ENCODE measurements around the gene ACVRL1. TPM values are rescaled to one million over a fixed set of nuclear protein-coding genes. Genes with fewer than 3 reads are reported as not detected.
A peak's percentile ranks its signal among the peaks of the same experiment; 100 is the strongest.

ACVRL1 gene
- total RNA-seq, 5 donors from 2014 or later (not counting 1 experiment from before 2014, with no cell fraction given), result 0.16 to 0.58 (median 0.23) TPM; not detected in 2

DNA sequence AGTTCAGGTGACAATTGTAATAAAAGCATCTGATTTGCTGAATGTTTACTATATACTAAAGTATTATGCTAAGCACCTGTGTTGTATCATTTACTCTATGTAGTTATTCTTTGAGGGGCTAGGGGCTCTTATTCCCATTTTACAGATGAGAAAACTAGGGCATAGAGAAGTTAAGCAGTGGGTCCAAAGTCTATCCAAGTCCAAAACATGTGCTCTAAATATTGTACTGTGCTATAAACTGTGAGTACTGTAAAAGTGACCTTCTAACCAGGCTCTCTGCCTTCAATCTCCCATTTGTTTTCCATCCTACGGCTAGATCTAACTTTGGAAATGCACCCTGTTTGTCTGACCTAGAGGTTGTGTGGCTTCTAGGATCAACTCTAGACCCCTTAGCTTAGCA lies 53.2 kb downstream of the ACVRL1 start:
- no peak for ATAC-seq (replicated peaks in 1 of 4)
- Histone ChIP-seq H3K4me3 (ENCODE audit: control insufficient read depth in 1 of 2, extremely low read depth in 1 of 2, low read length in 1 of 2) (no peak overlapping the region), H3K27me3 (replicated peaks in 1 of 2; ENCODE audit: control insufficient read depth in 2 of 2, extremely low read depth in 1 of 2, insufficient read depth in 2 of 2, low read length in 1 of 2) (no peaks in the 10 kb centered on the region), H3K36me3 (ENCODE audit: control insufficient read depth in 2 of 2, extremely low read depth in 1 of 2, insufficient read depth in 1 of 2, low read length in 1 of 2) (no peaks in the 10 kb centered on the region), H3K4me1 (ENCODE audit: control insufficient read depth in 1 of 2, extremely low read depth in 1 of 2, insufficient read depth in 2 of 2, low read length in 2 of 2) (peaks cover 0 to 33% of the 10 kb centered on the region in 2 experiments), H3K27ac (ENCODE audit: low read length) (no peak overlapping the region), H3K9me3 (no peaks in the 10 kb centered on the region)
- Mint-ChIP-seq H3K4me3 (no peak overlapping the region), H3K27me3 (no peaks in the 10 kb centered on the region), H3K9me3 (no peaks in the 10 kb centered on the region), H3K27ac (peak overlapping the region; percentile 25 to 42), H3K36me3 (peaks cover 20% of the 10 kb centered on the region), H3K4me1 (peaks cover 42 to 67% (median 44%) of the 10 kb centered on the region in 3 donors)
- WGBS (ENCODE audit: insufficient coverage), result 100% methylated on average over 1 of the region's 1 CpG
- CTCF ChIA-PET, result interaction anchor here in 1 of 2 donors (0.7 kb wide), 1 partner anchor 789 kb away, joined by 4 read pairs; no protein-coding TSS in a partner anchor
- DNase-seq, result no peak
- POLR2A ChIA-PET, result no interaction called here

DNA sequence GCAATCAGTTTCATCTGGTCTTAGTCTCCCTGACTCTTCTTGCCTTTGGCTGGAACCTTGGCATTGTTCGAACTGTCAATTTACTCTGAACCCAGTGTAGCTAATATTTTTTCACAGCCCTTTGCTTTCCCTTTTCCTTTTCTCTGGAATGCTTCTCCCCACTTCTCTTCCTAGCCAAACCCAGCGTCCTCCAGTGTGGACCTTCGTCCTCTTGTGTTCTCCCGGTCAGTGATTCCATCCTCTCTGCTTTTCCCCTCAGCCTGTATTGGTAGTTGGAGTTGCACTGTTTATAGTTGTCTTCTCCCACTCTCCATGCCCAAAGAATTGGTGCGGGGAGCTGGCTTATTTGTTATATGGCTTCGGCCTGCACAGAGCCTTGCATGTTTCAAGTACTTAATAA lies 53.6 kb downstream of the ACVRL1 start:
- peaks cover 38 to 67% (median 41%) of the 10 kb centered on the region in 3 donors for H3K4me1 Mint-ChIP-seq

DNA sequence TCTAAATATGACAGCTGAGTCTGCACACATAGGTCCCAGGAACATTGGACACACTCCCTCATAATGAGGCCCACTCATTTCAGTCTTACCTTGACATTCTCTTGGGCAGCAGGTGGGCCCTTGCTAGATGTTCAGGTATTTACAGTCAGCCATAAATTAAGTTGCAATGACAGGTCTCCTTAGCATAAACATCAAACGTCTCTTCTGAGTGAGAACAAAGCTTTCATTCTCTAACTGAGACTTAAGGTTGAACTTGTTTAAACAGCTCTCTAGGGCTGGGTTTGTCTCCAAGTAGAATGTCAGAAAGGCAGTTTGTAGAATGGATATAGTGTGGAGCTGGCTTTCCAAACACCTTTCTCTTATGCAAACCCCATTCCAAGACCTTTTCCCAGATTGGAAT lies 54.5 kb downstream of the ACVRL1 start:
- H3K36me3 Mint-ChIP-seq, result peaks cover 20% of the 10 kb centered on the region
- Histone ChIP-seq H3K9me3 (no peaks in the 10 kb centered on the region), H3K4me3 (ENCODE audit: control insufficient read depth in 1 of 2, extremely low read depth in 1 of 2, low read length in 1 of 2) (no peak overlapping the region), H3K27ac (ENCODE audit: low read length) (no peak overlapping the region), H3K4me1 (ENCODE audit: control insufficient read depth in 1 of 2, extremely low read depth in 1 of 2, insufficient read depth in 2 of 2, low read length in 2 of 2) (peaks cover 0 to 31% of the 10 kb centered on the region in 2 experiments), H3K36me3 (ENCODE audit: control insufficient read depth in 2 of 2, extremely low read depth in 1 of 2, insufficient read depth in 1 of 2, low read length in 1 of 2) (no peaks in the 10 kb centered on the region), H3K27me3 (replicated peaks in 1 of 2; ENCODE audit: control insufficient read depth in 2 of 2, extremely low read depth in 1 of 2, insufficient read depth in 2 of 2, low read length in 1 of 2) (no peaks in the 10 kb centered on the region)
- ATAC-seq (replicated peaks in 1 of 4) (peak; percentile 40 to 85 (median 60)), DNase-seq (no peak)
- H3K4me1 Mint-ChIP-seq, result peaks cover 36 to 65% (median 38%) of the 10 kb centered on the region in 3 donors
- no peaks in the 10 kb centered on the region for H3K27me3 Mint-ChIP-seq
- WGBS (ENCODE audit: insufficient coverage), result no CpG with 5 or more reads among the region's 1 CpG
- CTCF ChIA-PET, result interaction anchor here (0.6 to 1.7 kb wide), 5 partner anchors 10 to 64 kb away, joined by 3 to 12 read pairs (median 4); no protein-coding TSS in a partner anchor
- POLR2A ChIA-PET, result interaction anchor here in 1 of 2 donors (0.8 kb wide), 1 partner anchor 58 kb away, joined by 3 read pairs; no protein-coding TSS in a partner anchor
- no peaks in the 10 kb centered on the region for H3K9me3 Mint-ChIP-seq
- H3K27ac Mint-ChIP-seq, result peak overlapping the region; percentile 24 to 65
- H3K4me3 Mint-ChIP-seq, result peak overlapping the region in 1 of 3 donors; percentile 13

More for the DNA sequence above, 53.6 kb downstream of the ACVRL1 start:
- Histone ChIP-seq H3K27me3 (replicated peaks in 1 of 2; ENCODE audit: control insufficient read depth in 2 of 2, extremely low read depth in 1 of 2, insufficient read depth in 2 of 2, low read length in 1 of 2) (no peaks in the 10 kb centered on the region), H3K36me3 (ENCODE audit: control insufficient read depth in 2 of 2, extremely low read depth in 1 of 2, insufficient read depth in 1 of 2, low read length in 1 of 2) (no peaks in the 10 kb centered on the region), H3K27ac (ENCODE audit: low read length) (no peak overlapping the region), H3K4me1 (ENCODE audit: control insufficient read depth in 1 of 2, extremely low read depth in 1 of 2, insufficient read depth in 2 of 2, low read length in 2 of 2) (peaks cover 0 to 32% of the 10 kb centered on the region in 2 experiments), H3K4me3 (ENCODE audit: control insufficient read depth in 1 of 2, extremely low read depth in 1 of 2, low read length in 1 of 2) (no peak overlapping the region), H3K9me3 (no peaks in the 10 kb centered on the region)
- H3K9me3 Mint-ChIP-seq, result no peaks in the 10 kb centered on the region
- WGBS (ENCODE audit: insufficient coverage), result no CpG with 5 or more reads among the region's 6 CpGs
- H3K36me3 Mint-ChIP-seq, result peaks cover 20% of the 10 kb centered on the region
- no peak for DNase-seq
- POLR2A ChIA-PET, result no interaction called here
- H3K27me3 Mint-ChIP-seq, result no peaks in the 10 kb centered on the region
- CTCF ChIA-PET, result no interaction called here
- peak overlapping the region; percentile 25 to 42 for H3K27ac Mint-ChIP-seq
- no peak for ATAC-seq (replicated peaks in 1 of 4)
- no peak overlapping the region for H3K4me3 Mint-ChIP-seq

DNA sequence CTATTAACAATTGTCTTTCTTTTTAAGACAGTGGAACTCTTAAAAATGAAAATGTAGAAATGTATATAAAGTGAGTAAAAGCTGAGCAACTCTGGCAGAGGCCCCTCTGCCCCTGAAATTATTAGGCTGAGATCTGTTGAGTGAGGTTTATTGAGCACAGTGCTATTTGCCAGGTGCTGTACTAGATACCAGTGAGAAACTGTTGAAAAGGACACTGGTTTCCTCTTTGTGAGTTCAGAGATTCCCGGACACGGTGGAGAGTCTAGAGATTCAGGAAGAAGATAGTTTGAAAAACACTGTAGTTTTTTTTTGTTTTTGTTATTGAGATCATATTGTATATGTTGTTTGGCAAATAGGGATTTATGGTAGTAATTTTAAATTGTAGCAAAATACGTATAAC lies 55.4 kb downstream of the ACVRL1 start:
- 82% methylated on average over 2 of the region's 3 CpGs for WGBS (ENCODE audit: insufficient coverage)
- ChIA-PET CTCF (interaction anchor here (0.6 to 1.7 kb wide), 6 partner anchors 9 to 114 kb away, joined by 3 to 12 read pairs (median 4); no protein-coding TSS in a partner anchor), POLR2A (interaction anchor here in 1 of 2 donors (0.6 to 0.8 kb wide), 2 partner anchors 57 to 576 kb away, joined by 3 read pairs; no protein-coding TSS in a partner anchor)
- Mint-ChIP-seq H3K9me3 (no peaks in the 10 kb centered on the region), H3K4me1 (peaks cover 36 to 61% (median 36%) of the 10 kb centered on the region in 3 donors), H3K4me3 (no peak overlapping the region), H3K27me3 (no peaks in the 10 kb centered on the region), H3K27ac (peak overlapping the region; percentile 24 to 67), H3K36me3 (peaks cover 20% of the 10 kb centered on the region)
- Histone ChIP-seq H3K9me3 (no peaks in the 10 kb centered on the region), H3K4me3 (ENCODE audit: control insufficient read depth in 1 of 2, extremely low read depth in 1 of 2, low read length in 1 of 2) (no peak overlapping the region), H3K27ac (ENCODE audit: low read length) (no peak overlapping the region), H3K4me1 (ENCODE audit: control insufficient read depth in 1 of 2, extremely low read depth in 1 of 2, insufficient read depth in 2 of 2, low read length in 2 of 2) (peaks cover 0 to 31% of the 10 kb centered on the region in 2 experiments), H3K36me3 (ENCODE audit: control insufficient read depth in 2 of 2, extremely low read depth in 1 of 2, insufficient read depth in 1 of 2, low read length in 1 of 2) (no peaks in the 10 kb centered on the region), H3K27me3 (replicated peaks in 1 of 2; ENCODE audit: control insufficient read depth in 2 of 2, extremely low read depth in 1 of 2, insufficient read depth in 2 of 2, low read length in 1 of 2) (no peaks in the 10 kb centered on the region)
- ATAC-seq (replicated peaks in 1 of 4) (no peak), DNase-seq (no peak)

DNA sequence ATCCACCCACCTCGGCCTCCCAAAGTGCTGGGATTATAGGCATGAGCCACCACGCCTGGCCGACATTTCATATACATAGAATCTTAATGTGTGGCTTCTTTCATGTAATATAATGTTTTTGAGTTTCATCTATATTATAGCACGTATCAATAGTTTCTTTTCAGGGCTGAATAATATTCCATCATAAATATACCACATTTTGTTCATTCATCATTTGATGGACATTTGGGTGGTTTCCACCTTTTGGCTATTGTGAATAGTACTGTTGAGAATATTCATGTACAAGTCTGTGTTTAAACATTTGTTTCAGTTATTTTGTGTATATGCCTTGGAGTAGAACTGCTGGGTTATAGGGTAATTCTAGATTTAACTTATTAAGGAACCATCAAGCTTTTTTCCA lies 56.2 kb downstream of the ACVRL1 start:
- no peak overlapping the region for H3K27ac ChIP-seq (ENCODE audit: low read length)
- DNase-seq (no peak), ATAC-seq (replicated peaks in 1 of 4) (no peak)
- Mint-ChIP-seq H3K4me3 (no peak overlapping the region), H3K9me3 (no peaks in the 10 kb centered on the region), H3K27me3 (no peaks in the 10 kb centered on the region), H3K4me1 (peaks cover 32 to 57% (median 36%) of the 10 kb centered on the region in 3 donors), H3K27ac (no peak overlapping the region), H3K36me3 (peaks cover 20% of the 10 kb centered on the region)
- H3K4me3 ChIP-seq (ENCODE audit: control insufficient read depth in 1 of 2, extremely low read depth in 1 of 2, low read length in 1 of 2), result no peak overlapping the region
- no peaks in the 10 kb centered on the region for H3K9me3 ChIP-seq
- ChIA-PET POLR2A (no interaction called here), CTCF (no interaction called here)
- H3K27me3 ChIP-seq (replicated peaks in 1 of 2; ENCODE audit: control insufficient read depth in 2 of 2, extremely low read depth in 1 of 2, insufficient read depth in 2 of 2, low read length in 1 of 2), result no peaks in the 10 kb centered on the region
- WGBS (ENCODE audit: insufficient coverage), result no CpG with 5 or more reads among the region's 4 CpGs
- H3K4me1 ChIP-seq (ENCODE audit: control insufficient read depth in 1 of 2, extremely low read depth in 1 of 2, insufficient read depth in 2 of 2, low read length in 2 of 2), result peaks cover 0 to 31% of the 10 kb centered on the region in 2 experiments
- no peaks in the 10 kb centered on the region for H3K36me3 ChIP-seq (ENCODE audit: control insufficient read depth in 2 of 2, extremely low read depth in 1 of 2, insufficient read depth in 1 of 2, low read length in 1 of 2)

DNA sequence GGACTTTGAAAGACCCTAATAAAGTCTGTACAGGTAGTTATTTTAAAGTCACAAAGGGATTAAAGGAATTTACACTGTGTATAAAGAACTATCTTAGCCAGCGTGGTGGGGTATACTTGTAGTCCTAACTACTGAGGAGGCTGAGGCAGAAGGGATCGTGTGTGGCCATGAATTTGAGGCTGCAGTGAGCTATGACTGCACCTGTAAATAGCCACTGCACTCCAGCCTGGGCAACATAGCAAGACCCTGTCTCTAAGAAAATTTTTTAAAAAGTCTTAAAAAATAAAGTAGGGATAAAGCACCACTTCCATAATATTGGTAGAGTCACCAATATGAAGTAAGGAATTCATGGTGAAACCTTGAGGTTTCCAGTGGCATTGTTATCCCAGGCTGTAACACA lies 62.3 kb downstream of the ACVRL1 start:
- peak overlapping the region in 2 of 3 donors; percentile 1 to 64 for H3K4me3 Mint-ChIP-seq
- POLR2A ChIA-PET, result no interaction called here

More for the DNA sequence above, 62.3 kb downstream of the ACVRL1 start:
- Histone ChIP-seq H3K9me3 (no peaks in the 10 kb centered on the region), H3K4me1 (ENCODE audit: control insufficient read depth in 1 of 2, extremely low read depth in 1 of 2, insufficient read depth in 2 of 2, low read length in 2 of 2) (peaks cover 40 to 49% of the 10 kb centered on the region in 2 experiments), H3K36me3 (ENCODE audit: control insufficient read depth in 2 of 2, extremely low read depth in 1 of 2, insufficient read depth in 1 of 2, low read length in 1 of 2) (no peaks in the 10 kb centered on the region), H3K27me3 (replicated peaks in 1 of 2; ENCODE audit: control insufficient read depth in 2 of 2, extremely low read depth in 1 of 2, insufficient read depth in 2 of 2, low read length in 1 of 2) (no peaks in the 10 kb centered on the region), H3K4me3 (ENCODE audit: control insufficient read depth in 1 of 2, extremely low read depth in 1 of 2, low read length in 1 of 2) (no peak overlapping the region), H3K27ac (ENCODE audit: low read length) (no peak overlapping the region)
- peaks cover 53 to 61% (median 57%) of the 10 kb centered on the region in 3 donors for H3K4me1 Mint-ChIP-seq
- H3K9me3 Mint-ChIP-seq, result no peaks in the 10 kb centered on the region
- WGBS (ENCODE audit: insufficient coverage), result 80% methylated on average over 1 of the region's 2 CpGs
- ATAC-seq (replicated peaks in 1 of 4) (no peak), DNase-seq (no peak)
- CTCF ChIA-PET, result interaction anchor here (0.6 to 1.4 kb wide), 4 partner anchors 15 to 115 kb away, joined by 3 to 4 read pairs (median 3); no protein-coding TSS in a partner anchor
- H3K36me3 Mint-ChIP-seq, result no peaks in the 10 kb centered on the region
- H3K27ac Mint-ChIP-seq, result peak overlapping the region; percentile 17 to 49
- H3K27me3 Mint-ChIP-seq, result no peaks in the 10 kb centered on the region

Measured in T-cell (primary cell).